GM10266 (cell line): ENCODE data around the gene NECAB3.

Experiments
- DNase-seq: peaks from one replicate; pipeline ENCODE4 v3.0.0; 2012; ENCODE audit errors: extremely low spot score
- CTCF ChIP-seq: IDR thresholded peaks from 2 replicates; pipeline ENCODE4 v1.5.1; 2012; ENCODE audit warnings: mild to moderate bottlenecking, low read depth; ENCODE audit not compliant: control insufficient read depth, insufficient read depth; ENCODE audit errors: missing control alignments

NECAB3 gene

GRCh38 chr20:33687370-33687915 is 13.2 kb upstream of the NECAB3 start:
- TF ChIP-seq CTCF, result no peak
- DNase-seq, result no peak

- DNase-seq, result no peak
- TF ChIP-seq CTCF, result no peak
Measured at GRCh38 chr20:33686984-33687366, 12.7 kb upstream of the NECAB3 start.

GRCh38 chr20:33686100-33686983 is 12.1 kb upstream of the NECAB3 start, which contains the start of gene E2F1:
TSS of gene E2F1 (minus strand) at chr20:33686385. CDS start at chr20:33686264, 121 bp downstream.
- peak; percentile 99 for DNase-seq

GRCh38 chr20:33685328-33686099 is 11.3 kb upstream of the NECAB3 start:
- no peak for TF ChIP-seq CTCF
- peak; percentile 86 for DNase-seq

More at GRCh38 chr20:33686100-33686983, 12.1 kb upstream of the NECAB3 start, which contains the start of gene E2F1:
- peak; percentile 37 for TF ChIP-seq CTCF

GRCh38 chr20:33684533-33685327 is 10.5 kb upstream of the NECAB3 start:
- no peak for DNase-seq
- TF ChIP-seq CTCF, result no peak

DNA sequence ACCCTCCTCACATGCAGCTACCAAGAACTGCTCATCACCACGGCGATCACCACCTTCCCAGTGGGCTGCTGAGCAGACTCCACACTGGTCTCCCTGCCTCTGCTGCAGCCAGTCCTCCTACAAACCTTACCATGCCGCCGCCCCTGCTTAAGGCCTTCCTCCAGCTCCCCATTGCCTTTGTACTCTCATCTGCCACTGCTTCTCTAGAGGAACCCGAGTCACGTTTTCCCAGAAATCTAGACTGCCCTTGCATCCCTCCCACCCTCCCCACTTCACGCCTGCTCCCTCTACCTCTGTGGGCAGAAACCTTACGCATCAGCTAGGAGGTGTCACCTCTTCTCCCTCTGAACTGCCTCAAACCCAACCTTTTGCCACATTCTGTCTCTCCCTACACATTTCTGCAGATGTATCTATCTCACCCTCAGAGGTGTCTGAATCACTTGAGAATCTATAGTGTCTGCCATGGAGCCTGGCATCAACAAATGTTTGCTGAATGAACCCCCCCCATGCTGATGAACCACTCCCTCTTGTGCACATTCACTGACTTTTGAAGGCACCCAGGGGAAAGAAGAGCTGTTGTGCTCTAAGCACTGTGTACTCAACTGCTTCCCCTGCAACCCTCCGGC is 7.6 kb upstream of the NECAB3 start:
- TF ChIP-seq CTCF, result no peak
- DNase-seq, result no peak
